HG03575 (cell line): ENCODE data around the gene ATP5F1E.
"Not testable (repeated sequence)": the region's sequence is repeated elsewhere in the genome, so short reads cannot be mapped to it uniquely, and the experiment has no call there.

ENCODE experiments used
- ATAC-seq: cut with Tn5 transposase; IDR thresholded peaks from one replicate; pipeline ENCODE4 v1.9.1; 2021; ENCODE audit not compliant: unreplicated experiment, insufficient number of reproducible peaks, low FRiP score; ENCODE audit errors: extremely low read depth

Gene ATP5F1E

GRCh38 chr20:58996226-58996611, 35.9 kb downstream of the ATP5F1E start:
- ATAC-seq: no peak

- no peak for ATAC-seq
These were observed 36.5 kb downstream of the ATP5F1E start for GRCh38 chr20:58995461-58996225.

- no peak for ATAC-seq
These were observed 37.6 kb downstream of the ATP5F1E start for GRCh38 chr20:58994390-58995159.

- no peak for ATAC-seq
These were observed 38.5 kb downstream of the ATP5F1E start for GRCh38 chr20:58993332-58994248.

GRCh38 chr20:58992911-58993310, 39.2 kb downstream of the ATP5F1E start:
- no peak for ATAC-seq

GRCh38 chr20:58991715-58992114, 40.4 kb downstream of the ATP5F1E start:
- no peak for ATAC-seq

- ATAC-seq: no peak
These were observed 41.3 kb downstream of the ATP5F1E start for GRCh38 chr20:58990651-58991445.

- no peak for ATAC-seq
These were observed 42.9 kb downstream of the ATP5F1E start for GRCh38 chr20:58989196-58989595.

GRCh38 chr20:58988565-58988882, 43.6 kb downstream of the ATP5F1E start:
- no peak for ATAC-seq

- no peak for ATAC-seq
These were observed 44.2 kb downstream of the ATP5F1E start for GRCh38 chr20:58987790-58988564.

- ATAC-seq: no peak
These were observed 45.1 kb downstream of the ATP5F1E start for GRCh38 chr20:58986968-58987517.

- no peak for ATAC-seq
These were observed 45.7 kb downstream of the ATP5F1E start for GRCh38 chr20:58986286-58986967.

GRCh38 chr20:58985656-58986055, 46.5 kb downstream of the ATP5F1E start:
- ATAC-seq: no peak

GRCh38 chr20:58984691-58985090, 47.4 kb downstream of the ATP5F1E start:
- no peak for ATAC-seq

GRCh38 chr20:58983115-58983468, 49.0 kb downstream of the ATP5F1E start:
- ATAC-seq: not testable (repeated sequence)

- ATAC-seq: no peak
These were observed 49.6 kb downstream of the ATP5F1E start for GRCh38 chr20:58982406-58983114.
